Astrocyte of the cerebellum (primary cell): ENCODE results near the gene METTL26.

ENCODE experiments used
- DNase-seq: peaks from one replicate; pipeline ENCODE4 v3.0.0-alpha.2; 2011; ENCODE audit warnings: low read depth
- H3K4me3 ChIP-seq: 2 replicates; pipeline ENCODE4 v1.5.1; 2011; ENCODE audit warnings: mild to moderate bottlenecking, low read depth, low read length, moderate library complexity
- in situ Hi-C: cut with HindIII; loops from 2 replicates; pipeline ENCODE4 v1.10.0; 2017; ENCODE audit warnings: low sequenced_read_pairs
- TF ChIP-seq, protein P1 (sequence below): IDR thresholded peaks from 2 replicates; pipeline ENCODE4 v1.5.1; 2012; ENCODE audit warnings: low read length, low read depth, moderate library complexity, mild to moderate bottlenecking; ENCODE audit errors: missing control alignments

METTL26 gene

GRCh38 chr16:657487-657886 is 21.4 kb upstream of the METTL26 start:
- TF ChIP-seq, protein P1, sequence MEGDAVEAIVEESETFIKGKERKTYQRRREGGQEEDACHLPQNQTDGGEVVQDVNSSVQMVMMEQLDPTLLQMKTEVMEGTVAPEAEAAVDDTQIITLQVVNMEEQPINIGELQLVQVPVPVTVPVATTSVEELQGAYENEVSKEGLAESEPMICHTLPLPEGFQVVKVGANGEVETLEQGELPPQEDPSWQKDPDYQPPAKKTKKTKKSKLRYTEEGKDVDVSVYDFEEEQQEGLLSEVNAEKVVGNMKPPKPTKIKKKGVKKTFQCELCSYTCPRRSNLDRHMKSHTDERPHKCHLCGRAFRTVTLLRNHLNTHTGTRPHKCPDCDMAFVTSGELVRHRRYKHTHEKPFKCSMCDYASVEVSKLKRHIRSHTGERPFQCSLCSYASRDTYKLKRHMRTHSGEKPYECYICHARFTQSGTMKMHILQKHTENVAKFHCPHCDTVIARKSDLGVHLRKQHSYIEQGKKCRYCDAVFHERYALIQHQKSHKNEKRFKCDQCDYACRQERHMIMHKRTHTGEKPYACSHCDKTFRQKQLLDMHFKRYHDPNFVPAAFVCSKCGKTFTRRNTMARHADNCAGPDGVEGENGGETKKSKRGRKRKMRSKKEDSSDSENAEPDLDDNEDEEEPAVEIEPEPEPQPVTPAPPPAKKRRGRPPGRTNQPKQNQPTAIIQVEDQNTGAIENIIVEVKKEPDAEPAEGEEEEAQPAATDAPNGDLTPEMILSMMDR, result no peak
- DNase-seq, result no peak
- in situ Hi-C loops, result no loop called here
- no peak overlapping the region for H3K4me3 ChIP-seq

DNA sequence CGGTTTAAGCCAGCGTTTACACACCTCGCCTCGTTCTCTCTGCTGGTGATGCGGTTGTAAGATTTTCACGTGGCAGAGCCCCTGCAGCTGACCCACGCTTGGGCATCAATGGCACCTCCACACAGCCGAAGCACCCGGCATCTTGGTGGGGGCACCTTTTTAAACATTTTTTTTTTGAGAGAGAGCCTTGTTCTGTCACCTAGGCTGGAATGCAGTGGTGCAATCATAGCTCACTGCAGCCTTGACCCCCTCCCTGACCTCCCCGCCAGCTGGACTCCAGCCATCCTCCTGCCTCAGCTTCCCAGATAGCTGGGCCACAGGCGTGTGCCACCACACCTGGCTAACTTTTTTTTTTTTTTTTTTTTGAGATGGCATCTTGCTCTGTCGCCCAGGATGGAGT is 17.9 kb upstream of the METTL26 start:
- TF ChIP-seq, protein P1, result no peak
- no peak overlapping the region for H3K4me3 ChIP-seq
- no peak for DNase-seq
- in situ Hi-C loops, result no loop called here

DNA sequence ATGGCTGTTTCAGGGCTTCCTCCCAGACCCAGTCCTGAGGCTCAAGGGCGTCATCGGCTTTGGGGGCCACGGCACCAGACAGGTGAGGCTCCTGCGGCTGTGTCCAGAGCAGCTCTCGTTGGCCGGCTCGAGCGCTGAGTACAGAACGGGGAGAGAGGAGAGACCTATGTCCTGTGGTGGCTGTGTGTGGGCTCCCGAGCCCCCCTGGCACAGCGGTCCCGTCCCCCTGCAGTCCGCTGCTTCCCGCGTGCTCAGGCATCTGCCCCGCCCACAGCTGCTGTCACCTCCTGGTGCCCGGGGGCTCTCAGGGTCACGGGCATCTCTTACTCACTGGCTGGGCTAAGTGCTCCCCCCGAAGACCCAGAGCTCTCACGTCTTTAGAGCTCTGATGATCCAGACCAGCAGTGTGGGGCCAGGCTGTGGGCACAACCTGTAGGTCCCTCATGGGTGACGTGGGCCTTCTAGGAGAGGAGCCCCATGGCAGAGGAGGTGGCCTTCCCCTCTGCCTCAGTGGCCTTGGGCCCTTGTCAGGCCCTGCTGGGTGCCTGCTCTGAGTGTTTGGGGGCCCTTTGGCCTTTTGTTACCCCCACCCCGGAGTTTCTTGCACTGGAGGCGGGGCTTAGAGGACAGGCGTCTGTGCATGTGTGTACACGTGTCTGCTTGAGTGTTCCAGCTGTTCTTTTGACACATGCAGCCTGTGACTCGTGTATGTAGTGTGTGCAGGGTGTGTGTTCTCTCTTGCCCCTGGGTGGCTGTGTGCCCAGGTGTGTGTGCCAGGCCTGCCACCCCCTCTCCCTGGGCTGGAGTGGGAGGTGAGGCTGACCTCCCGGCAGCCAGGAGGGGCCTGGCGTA is 16.6 kb upstream of the METTL26 start:
- TF ChIP-seq, protein P1, result no peak
- no peak for DNase-seq
- in situ Hi-C loops, result no loop called here
- H3K4me3 ChIP-seq, result no peak overlapping the region

- TF ChIP-seq, protein P1, result no peak
- H3K4me3 ChIP-seq, result no peak overlapping the region
- in situ Hi-C loops, result no loop called here
- DNase-seq, result no peak
These were observed 15.7 kb upstream of the METTL26 start for GRCh38 chr16:651844-652243.

- in situ Hi-C loops, result no loop called here
- DNase-seq, result no peak
- H3K4me3 ChIP-seq, result peak overlapping the region; percentile 61
- TF ChIP-seq, protein P1, result no peak
These were observed 13.5 kb upstream of the METTL26 start for GRCh38 chr16:649631-650030.

- TF ChIP-seq, protein P1, result no peak
- peak; percentile 62 for DNase-seq
- in situ Hi-C loops, result no loop called here
- peak within 1 kb of the TSS; percentile 61 for H3K4me3 ChIP-seq
These were observed 12.9 kb upstream of the METTL26 start, which contains the start of gene WDR90 for GRCh38 chr16:648781-649589. Gene WDR90, plus strand, starts transcription at chr16:649365. Its CDS starts 52 bp downstream, at chr16:649417.
